Type B pancreatic cell (in vitro differentiated cells): Measurements from ENCODE around the gene GBX2. TPM values are rescaled to one million over a fixed set of nuclear protein-coding genes. Genes with fewer than 3 reads are reported as not detected.

Experiments
- DNase-seq: peaks from one replicate; pipeline ENCODE4 v3.0.0; 2021; ENCODE audit warnings: mixed read lengths; ENCODE audit not compliant: unreplicated experiment; ENCODE audit errors: extremely low spot score
- H3K27ac Mint-ChIP-seq: 2 replicates; pipeline ENCODE4 v1.8.0; 2021; ENCODE audit warnings: mild to moderate bottlenecking, mixed read lengths
- H3K27me3 Mint-ChIP-seq: 2 replicates; pipeline ENCODE4 v1.8.0; 2021; ENCODE audit warnings: mixed read lengths
- H3K36me3 Mint-ChIP-seq: 2 replicates; pipeline ENCODE4 v1.8.0; 2021; ENCODE audit warnings: mixed read lengths
- H3K4me1 Mint-ChIP-seq: one replicate; pipeline ENCODE4 v1.8.0; 2021; ENCODE audit warnings: mixed read lengths; ENCODE audit not compliant: unreplicated experiment
- H3K4me3 Mint-ChIP-seq: 2 replicates; pipeline ENCODE4 v1.8.0; 2021; ENCODE audit warnings: mild to moderate bottlenecking, mixed read lengths
- H3K9me3 Mint-ChIP-seq: 2 replicates; pipeline ENCODE4 v1.8.0; 2021; ENCODE audit warnings: mixed read lengths
- total RNA-seq: library from RNA; stranded (reverse); gene quantifications from 2 replicates; pipeline ENCODE4 v1.2.1, GENCODE V29; 2021; ENCODE audit warnings: low replicate concordance
- TF ChIP-seq, protein P1 (sequence below): fragments of 200-600 bp; sonication (generic); conservative IDR thresholded peaks from 2 replicates; pipeline ENCODE4 v1.5.0; 2021; ENCODE audit warnings: antibody characterized with exemption, mild to moderate bottlenecking

The GBX2 gene
- total RNA-seq, 1 donor from 2014 or later, result 2.1 TPM

DNA sequence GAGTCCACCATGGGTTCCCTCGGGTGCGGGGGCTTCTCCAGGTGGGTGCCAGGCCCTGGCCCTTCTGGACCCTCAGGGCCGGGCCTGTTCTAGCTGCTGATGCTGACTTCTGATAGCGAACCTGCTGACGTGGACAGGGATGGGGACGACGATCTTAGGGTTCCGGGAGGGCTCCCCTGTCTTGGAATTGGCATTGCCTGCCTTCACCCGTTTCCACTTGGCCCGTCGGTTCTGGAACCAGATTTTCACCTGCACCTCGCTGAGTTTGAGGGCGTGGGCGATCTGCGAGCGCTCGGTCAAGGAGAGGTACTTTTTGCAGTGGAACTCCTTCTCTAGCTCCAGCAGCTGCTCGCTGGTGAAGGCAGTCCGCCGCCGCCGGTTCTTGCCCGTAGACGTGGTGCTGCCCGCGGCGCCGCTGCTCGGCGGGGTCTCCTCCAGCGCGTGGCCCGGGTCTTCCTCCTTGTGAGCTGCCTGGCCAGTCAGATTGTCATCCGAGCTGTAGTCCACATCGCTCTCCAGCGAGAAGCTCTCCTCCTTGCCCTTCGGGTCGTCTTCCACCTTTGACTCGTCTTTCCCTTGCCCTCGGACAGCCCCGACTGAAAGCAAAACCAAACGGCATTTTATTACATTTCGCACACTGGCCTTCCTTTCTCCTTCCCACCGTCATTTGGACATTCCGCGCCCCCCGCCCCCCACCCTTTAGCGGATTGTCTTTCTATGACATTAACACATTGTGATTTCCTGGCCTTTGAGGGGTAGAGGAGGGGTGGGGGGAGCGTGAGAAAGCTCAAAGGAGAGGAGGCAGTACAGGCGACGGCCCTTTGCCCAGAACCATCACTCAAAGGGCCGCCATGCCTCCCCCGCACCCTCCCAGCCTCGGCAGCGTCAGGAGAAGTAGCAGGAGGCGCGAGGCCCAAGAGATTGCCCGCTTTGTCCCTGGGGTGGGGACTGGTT lies 2.1 kb downstream of the GBX2 start:
- Mint-ChIP-seq H3K4me1 (peaks cover 13% of the 10 kb centered on the region), H3K4me3 (peak overlapping the region; percentile 85), H3K9me3 (no peaks in the 10 kb centered on the region), H3K27me3 (peaks cover 76% of the 10 kb centered on the region), H3K36me3 (no peaks in the 10 kb centered on the region), H3K27ac (no peak overlapping the region)
- TF ChIP-seq, protein P1, sequence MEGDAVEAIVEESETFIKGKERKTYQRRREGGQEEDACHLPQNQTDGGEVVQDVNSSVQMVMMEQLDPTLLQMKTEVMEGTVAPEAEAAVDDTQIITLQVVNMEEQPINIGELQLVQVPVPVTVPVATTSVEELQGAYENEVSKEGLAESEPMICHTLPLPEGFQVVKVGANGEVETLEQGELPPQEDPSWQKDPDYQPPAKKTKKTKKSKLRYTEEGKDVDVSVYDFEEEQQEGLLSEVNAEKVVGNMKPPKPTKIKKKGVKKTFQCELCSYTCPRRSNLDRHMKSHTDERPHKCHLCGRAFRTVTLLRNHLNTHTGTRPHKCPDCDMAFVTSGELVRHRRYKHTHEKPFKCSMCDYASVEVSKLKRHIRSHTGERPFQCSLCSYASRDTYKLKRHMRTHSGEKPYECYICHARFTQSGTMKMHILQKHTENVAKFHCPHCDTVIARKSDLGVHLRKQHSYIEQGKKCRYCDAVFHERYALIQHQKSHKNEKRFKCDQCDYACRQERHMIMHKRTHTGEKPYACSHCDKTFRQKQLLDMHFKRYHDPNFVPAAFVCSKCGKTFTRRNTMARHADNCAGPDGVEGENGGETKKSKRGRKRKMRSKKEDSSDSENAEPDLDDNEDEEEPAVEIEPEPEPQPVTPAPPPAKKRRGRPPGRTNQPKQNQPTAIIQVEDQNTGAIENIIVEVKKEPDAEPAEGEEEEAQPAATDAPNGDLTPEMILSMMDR, result no peak
- DNase-seq, result no peak

DNA sequence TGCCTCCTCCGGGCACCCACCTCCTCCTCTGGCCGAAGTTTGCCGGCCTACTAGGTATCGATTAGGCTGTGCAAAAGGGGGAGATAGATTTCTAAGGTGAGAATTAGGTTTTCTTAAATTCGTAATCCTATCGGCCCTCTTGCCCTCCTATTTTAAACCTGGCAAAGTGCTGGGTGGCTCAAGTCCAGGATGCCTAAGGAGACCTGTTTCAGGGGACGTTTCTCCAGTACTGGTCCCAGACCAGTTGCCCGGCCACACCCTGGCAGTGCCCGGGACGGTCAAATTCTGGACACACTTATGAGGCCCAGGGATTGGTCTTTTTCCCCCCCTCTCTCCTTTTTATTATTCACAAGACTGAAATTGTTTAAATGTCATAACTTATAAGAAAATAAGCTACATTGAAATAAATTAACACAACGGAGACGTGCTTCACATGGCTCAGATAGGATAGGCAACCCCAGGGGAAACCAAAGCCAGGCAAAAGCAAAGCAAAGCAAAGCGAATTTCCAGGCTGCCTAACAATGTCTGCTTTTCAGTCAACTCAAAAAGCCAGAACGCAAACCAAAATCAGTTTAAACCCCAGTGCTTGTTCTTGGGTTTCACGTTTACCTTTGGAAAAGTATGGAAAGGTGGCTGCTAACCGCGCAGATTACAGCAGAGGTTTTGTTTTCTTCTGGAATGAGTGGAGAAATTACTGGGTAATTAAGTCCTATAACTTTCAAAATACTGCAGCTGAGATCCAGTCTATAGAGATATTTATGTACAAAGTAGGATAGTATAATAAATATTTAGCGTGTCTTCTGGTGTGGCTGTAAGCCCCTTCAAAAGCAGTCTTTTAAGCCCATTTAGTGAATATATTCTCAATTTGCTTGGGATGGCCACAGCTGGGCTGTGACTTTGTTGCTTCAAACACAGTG lies 3.0 kb downstream of the GBX2 start:
- Mint-ChIP-seq H3K4me1 (peaks cover 9% of the 10 kb centered on the region), H3K4me3 (peak overlapping the region; percentile 85), H3K27me3 (peaks cover 74% of the 10 kb centered on the region), H3K9me3 (no peaks in the 10 kb centered on the region), H3K27ac (peak overlapping the region; percentile 8), H3K36me3 (no peaks in the 10 kb centered on the region)
- TF ChIP-seq, protein P1, result no peak
- DNase-seq, result no peak

DNA sequence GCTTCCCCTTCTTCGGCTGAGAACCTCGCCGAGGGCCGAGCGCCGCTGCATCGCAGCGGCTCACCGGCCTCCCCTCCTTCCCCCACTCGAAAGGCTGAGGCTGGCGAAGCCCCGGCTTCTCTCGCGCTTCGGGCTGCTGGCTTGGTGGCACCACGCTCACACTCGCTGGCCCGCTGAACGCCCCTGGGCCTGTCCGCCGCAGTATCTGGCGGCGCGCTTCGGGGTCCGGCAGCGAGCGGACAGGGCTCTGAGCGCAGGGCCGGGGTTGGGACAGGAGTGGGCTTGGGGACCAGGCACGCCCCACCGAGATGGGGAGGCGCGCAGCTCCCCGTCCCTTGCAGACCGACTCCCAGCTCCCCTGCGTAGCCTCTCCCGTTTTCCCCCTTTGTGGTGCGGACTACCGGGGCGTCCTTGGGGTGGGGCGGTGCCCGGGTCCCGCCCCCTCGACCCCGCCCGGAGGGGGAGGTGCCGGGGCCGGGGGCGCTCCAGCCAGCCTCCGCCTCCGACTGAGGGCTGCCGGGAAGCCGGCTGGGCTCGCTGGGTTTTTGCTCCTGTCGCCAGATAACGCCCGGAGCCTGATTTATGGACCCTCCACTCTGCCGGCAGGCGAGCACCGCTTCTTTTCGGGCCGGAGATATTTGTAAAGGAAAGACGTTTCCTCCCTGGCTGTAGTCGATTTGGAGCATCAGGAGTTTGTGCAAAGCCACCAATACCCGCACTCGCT lies 3.8 kb downstream of the GBX2 start:
- Mint-ChIP-seq H3K27ac (peak overlapping the region; percentile 8), H3K27me3 (peaks cover 69% of the 10 kb centered on the region), H3K4me3 (peak overlapping the region; percentile 85), H3K4me1 (peaks cover 1% of the 10 kb centered on the region), H3K36me3 (no peaks in the 10 kb centered on the region), H3K9me3 (no peaks in the 10 kb centered on the region)
- no peak for DNase-seq
- TF ChIP-seq, protein P1, result no peak

DNA sequence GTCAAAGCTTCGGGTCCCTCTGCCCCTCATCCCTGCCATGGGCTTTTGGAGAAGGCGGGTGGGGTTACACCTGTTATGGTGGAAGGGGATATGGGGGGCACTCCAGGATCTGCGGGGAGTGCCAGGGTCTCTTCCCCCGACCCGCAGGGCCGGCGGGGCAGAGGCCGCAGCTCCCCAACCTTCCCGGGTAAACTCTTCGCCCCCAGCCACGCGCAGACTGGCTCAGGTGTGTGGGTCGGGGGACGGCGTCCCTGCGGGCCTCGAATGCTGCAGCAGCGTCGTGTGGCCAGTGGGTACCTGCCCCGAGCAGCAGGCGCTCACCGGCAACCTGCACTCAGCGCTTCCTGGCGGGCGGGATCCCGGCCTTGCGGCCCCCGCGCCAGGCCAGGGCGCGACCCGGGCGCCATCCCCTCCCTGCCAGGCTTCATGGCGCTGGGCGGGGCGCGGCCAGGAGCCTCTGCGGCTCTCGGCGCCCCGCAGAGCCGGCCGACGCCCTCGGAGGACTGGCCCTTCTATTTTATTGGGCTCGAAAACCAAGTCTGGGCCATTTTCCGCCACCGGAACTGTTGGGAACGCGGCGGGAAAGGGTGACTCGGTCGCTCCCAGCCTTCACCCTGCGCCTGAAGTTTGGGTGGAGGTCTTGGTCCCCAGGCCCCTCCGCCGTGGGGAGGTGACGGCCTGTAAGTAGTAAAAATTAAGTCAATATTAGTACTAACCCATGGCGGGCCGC lies 4.5 kb downstream of the GBX2 start:
- Mint-ChIP-seq H3K9me3 (no peaks in the 10 kb centered on the region), H3K27ac (no peak overlapping the region), H3K36me3 (no peaks in the 10 kb centered on the region), H3K27me3 (peaks cover 69% of the 10 kb centered on the region), H3K4me1 (no peaks in the 10 kb centered on the region), H3K4me3 (peak overlapping the region; percentile 61)
- TF ChIP-seq, protein P1, result no peak
- DNase-seq, result no peak
